Neutrophil (primary cell): ENCODE results near the gene NDUFB11.

Experiments
- H3K27ac ChIP-seq: fragments of 200-600 bp; sonication (generic); 2 replicates; pipeline ENCODE4 v1.5.1; 2016; ENCODE audit warnings: mild to moderate bottlenecking, moderate library complexity
- H3K27me3 ChIP-seq: fragments of 200-600 bp; sonication (generic); 2 replicates; pipeline ENCODE4 v1.6.0; 2016; ENCODE audit warnings: mild to moderate bottlenecking
- H3K36me3 ChIP-seq: fragments of 200-600 bp; sonication (generic); 2 replicates; pipeline ENCODE4 v1.5.1; 2017
- H3K4me1 ChIP-seq, 2 experiments: fragments of 200-600 bp in 1 of 2; sonication (generic) in 1 of 2; 1 replicate in 1 of 2; 2 replicates in 1 of 2; pipeline versions ENCODE4 v1.5.1 to v1.6.1; 2013 to 2016; ENCODE audit warnings: low read depth in 1 of 2, low read length in 1 of 2, mild to moderate bottlenecking in 1 of 2, moderate library complexity in 1 of 2; ENCODE audit not compliant: control insufficient read depth in 1 of 2, insufficient read depth in 1 of 2
- H3K4me3 ChIP-seq, 2 experiments: fragments of 200-600 bp in 1 of 2; sonication (generic) in 1 of 2; 1 replicate in 1 of 2; 2 replicates in 1 of 2; pipeline ENCODE4 v1.5.1; 2013 to 2016; ENCODE audit warnings: low read depth in 1 of 2, low read length in 1 of 2, mild to moderate bottlenecking in 1 of 2, moderate library complexity in 1 of 2
- H3K9me3 ChIP-seq: fragments of 200-600 bp; sonication (generic); 2 replicates; pipeline ENCODE4 v1.5.1; 2016
- TF ChIP-seq, protein P1 (sequence below): fragments of 200-600 bp; sonication (generic); IDR thresholded peaks from 2 replicates; pipeline ENCODE4 v1.5.1; 2016; ENCODE audit warnings: antibody characterized with exemption

NDUFB11 gene

DNA sequence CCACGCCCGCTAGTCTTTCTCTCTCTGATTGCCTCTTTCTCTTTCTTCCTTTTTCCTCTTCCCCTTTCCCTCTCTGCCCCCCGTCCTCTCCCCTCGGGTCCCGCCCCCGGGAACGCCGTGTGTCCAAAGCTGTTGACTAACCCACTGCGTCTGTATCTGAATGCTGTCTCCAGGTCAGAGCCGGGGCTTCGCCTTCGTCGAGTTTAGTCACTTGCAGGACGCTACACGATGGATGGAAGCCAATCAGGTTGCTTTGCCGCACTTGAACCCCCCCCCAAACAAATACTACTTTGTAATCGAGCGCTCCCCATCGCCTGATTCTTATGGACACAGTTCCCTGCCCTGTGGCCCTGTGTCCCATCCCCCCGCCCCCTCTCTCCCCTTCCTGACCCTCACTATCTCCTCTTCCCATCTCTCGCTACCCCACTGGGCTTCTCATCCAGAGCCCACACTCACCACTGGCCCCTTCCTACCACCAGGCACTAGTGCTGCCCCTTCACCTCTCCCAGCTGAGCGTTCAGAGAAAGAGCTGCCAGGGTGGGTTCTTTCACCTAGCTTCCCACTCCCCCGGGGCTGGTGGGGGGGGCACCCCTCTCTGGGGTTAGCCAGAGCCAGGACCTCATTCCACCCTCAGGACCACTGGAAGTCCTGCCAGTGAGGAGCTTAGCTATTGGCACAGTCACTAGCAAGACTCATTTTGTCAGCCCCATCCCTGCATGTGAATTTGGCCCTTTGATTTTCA, 30.5 kb upstream of the NDUFB11 start:
- Histone ChIP-seq H3K27ac (no peak overlapping the region), H3K4me1 (no peaks in the 10 kb centered on the region), H3K27me3 (no peaks in the 10 kb centered on the region), H3K4me3 (no peak overlapping the region), H3K36me3 (peaks cover 99% of the 10 kb centered on the region), H3K9me3 (no peaks in the 10 kb centered on the region)
- TF ChIP-seq, protein P1, sequence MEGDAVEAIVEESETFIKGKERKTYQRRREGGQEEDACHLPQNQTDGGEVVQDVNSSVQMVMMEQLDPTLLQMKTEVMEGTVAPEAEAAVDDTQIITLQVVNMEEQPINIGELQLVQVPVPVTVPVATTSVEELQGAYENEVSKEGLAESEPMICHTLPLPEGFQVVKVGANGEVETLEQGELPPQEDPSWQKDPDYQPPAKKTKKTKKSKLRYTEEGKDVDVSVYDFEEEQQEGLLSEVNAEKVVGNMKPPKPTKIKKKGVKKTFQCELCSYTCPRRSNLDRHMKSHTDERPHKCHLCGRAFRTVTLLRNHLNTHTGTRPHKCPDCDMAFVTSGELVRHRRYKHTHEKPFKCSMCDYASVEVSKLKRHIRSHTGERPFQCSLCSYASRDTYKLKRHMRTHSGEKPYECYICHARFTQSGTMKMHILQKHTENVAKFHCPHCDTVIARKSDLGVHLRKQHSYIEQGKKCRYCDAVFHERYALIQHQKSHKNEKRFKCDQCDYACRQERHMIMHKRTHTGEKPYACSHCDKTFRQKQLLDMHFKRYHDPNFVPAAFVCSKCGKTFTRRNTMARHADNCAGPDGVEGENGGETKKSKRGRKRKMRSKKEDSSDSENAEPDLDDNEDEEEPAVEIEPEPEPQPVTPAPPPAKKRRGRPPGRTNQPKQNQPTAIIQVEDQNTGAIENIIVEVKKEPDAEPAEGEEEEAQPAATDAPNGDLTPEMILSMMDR: no peak

DNA sequence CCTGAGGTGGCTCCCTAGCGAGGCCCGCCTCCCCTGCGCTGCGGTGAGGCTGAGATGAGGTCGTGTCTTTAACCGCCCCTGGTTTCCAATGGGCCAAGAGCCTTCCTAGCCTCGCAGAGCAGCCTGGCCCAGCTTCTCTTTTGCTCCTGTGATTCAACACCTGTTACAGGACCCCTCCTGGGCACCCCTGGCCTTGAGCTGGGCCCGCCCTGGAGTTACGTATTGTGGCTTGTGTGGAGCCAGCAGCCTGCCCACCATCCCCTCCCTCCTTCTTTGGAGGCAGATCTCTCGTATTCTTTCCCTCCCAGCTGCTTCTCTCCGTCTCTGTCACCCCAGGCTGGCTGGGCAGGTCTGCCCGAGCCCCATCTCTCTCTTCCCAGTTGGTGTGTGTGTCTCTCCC, 29.9 kb upstream of the NDUFB11 start:
- H3K27ac ChIP-seq: no peak overlapping the region

DNA sequence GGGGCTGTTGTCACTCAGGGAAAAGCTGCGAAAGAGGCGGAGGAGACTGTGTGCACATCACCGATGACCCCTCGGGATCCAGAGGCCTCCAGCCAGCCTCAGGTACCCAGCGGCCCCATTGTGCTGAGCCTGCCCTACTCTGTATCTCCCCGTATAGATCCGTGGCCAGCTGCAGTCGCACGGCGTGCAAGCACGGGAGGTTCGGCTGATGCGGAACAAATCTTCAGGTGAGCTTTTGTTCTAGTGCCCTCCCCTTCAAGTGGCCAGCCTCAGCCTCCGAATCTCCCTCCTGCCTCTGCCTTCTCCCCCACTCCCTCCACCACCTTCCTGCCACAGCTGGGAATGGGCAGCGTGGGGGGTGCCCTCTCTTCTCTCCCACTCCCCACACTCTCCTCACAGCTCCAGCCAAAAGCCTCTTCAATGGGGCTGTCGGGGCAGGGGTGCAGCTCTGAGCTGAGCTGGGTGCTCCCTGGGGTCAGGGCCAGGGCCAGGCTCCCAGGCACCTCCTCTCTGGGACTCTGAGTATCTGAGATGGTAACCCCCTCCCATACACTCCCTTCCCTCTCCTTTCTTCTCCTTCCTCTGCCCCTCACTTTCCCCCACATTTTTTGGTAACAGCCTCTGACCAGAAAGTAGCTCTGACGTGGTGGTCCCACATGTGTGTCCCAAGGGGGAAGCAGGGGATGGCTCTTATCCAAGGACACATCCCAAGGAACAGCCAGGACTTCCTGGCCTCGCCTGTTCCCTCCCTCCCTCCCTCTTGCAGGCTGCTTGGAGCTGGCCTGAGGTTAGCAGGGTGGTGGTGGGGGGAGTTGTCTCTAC, 28.7 kb upstream of the NDUFB11 start:
- H3K4me3 ChIP-seq: no peak overlapping the region
- TF ChIP-seq, protein P1: no peak
- no peak overlapping the region for H3K27ac ChIP-seq
- peaks cover 91% of the 10 kb centered on the region for H3K36me3 ChIP-seq
- H3K27me3 ChIP-seq: no peaks in the 10 kb centered on the region
- H3K4me1 ChIP-seq: no peaks in the 10 kb centered on the region
- no peaks in the 10 kb centered on the region for H3K9me3 ChIP-seq

More for the DNA sequence above, 29.9 kb upstream of the NDUFB11 start:
- Histone ChIP-seq H3K4me3 (no peak overlapping the region), H3K4me1 (no peaks in the 10 kb centered on the region), H3K27me3 (no peaks in the 10 kb centered on the region), H3K9me3 (no peaks in the 10 kb centered on the region), H3K36me3 (peaks cover 99% of the 10 kb centered on the region)
- TF ChIP-seq, protein P1: no peak

DNA sequence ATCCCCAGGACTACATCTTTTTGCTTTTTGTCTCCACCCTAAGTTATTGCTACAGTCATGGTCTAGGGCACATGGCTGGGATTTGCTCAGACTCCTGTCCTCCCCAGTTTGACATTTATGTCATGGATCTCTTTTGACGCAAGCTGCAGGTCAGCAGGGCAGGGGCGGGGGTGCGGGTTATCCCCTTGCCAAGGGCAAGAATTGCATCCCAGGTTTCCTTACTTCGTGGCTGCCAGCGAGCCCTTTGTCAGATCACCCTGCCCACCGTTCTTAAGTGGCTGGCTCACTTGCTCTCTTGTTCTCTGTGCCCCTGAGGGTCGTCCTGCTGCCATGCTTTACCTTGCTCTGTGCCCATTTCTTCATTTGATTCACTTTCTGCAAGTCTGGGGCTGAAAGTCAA, 28.0 kb upstream of the NDUFB11 start:
- TF ChIP-seq, protein P1: no peak
- no peaks in the 10 kb centered on the region for H3K27me3 ChIP-seq
- H3K27ac ChIP-seq: no peak overlapping the region
- peaks cover 85% of the 10 kb centered on the region for H3K36me3 ChIP-seq
- H3K4me1 ChIP-seq: no peaks in the 10 kb centered on the region
- no peak overlapping the region for H3K4me3 ChIP-seq
- H3K9me3 ChIP-seq: no peaks in the 10 kb centered on the region

DNA sequence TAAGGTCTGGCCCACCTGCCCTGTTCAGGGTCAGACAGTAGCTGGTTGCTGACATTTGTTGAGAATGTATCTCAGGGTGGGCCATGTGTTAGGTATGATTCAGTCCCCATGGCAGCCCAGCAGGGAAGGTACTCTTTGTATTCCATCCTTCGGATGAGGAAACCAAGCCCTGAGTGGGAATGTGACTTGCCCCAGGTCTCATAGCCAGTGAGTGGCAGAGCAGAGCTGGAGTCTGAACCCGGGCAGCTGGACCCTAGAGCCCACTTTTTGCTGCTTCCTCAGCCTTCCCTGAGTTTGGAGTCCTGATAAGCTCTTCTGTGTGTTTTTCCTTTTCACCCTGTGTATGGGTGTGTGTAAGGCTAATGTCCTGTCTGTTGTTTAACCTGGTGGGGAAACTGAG, 27.5 kb upstream of the NDUFB11 start:
- TF ChIP-seq, protein P1: no peak
- Histone ChIP-seq H3K4me3 (no peak overlapping the region), H3K4me1 (no peaks in the 10 kb centered on the region), H3K27ac (no peak overlapping the region), H3K9me3 (no peaks in the 10 kb centered on the region), H3K27me3 (no peaks in the 10 kb centered on the region), H3K36me3 (peaks cover 79% of the 10 kb centered on the region)
